Measurements from ENCODE around the gene REN.

GRCh38 chr1:204181116-204181515, 15.0 kb upstream of the REN start:
- TF ChIP-seq, protein P1, sequence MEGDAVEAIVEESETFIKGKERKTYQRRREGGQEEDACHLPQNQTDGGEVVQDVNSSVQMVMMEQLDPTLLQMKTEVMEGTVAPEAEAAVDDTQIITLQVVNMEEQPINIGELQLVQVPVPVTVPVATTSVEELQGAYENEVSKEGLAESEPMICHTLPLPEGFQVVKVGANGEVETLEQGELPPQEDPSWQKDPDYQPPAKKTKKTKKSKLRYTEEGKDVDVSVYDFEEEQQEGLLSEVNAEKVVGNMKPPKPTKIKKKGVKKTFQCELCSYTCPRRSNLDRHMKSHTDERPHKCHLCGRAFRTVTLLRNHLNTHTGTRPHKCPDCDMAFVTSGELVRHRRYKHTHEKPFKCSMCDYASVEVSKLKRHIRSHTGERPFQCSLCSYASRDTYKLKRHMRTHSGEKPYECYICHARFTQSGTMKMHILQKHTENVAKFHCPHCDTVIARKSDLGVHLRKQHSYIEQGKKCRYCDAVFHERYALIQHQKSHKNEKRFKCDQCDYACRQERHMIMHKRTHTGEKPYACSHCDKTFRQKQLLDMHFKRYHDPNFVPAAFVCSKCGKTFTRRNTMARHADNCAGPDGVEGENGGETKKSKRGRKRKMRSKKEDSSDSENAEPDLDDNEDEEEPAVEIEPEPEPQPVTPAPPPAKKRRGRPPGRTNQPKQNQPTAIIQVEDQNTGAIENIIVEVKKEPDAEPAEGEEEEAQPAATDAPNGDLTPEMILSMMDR (conservative IDR thresholded peaks at IDR 0.05) = no peak
- no peak for TF ChIP-seq EZH2 (IDR thresholded peaks at IDR 0.05; ENCODE audit: low read depth)

Measured in PC-9 (cell line).